ENCODE results near the gene GPR161.

GPR161 gene

GRCh38 chr1:168099337-168099801 lies 37.4 kb downstream of the GPR161 start:
- no peak overlapping the region for H3K4me3 ChIP-seq (ENCODE audit: low read depth, low read length)
- DNase-seq (ENCODE audit: low read depth, low spot score): no peak
- TF ChIP-seq CTCF (IDR thresholded peaks at IDR 0.05; ENCODE audit: insufficient read depth, low read length, missing control alignments): no peak
- POLR2A ChIA-PET: no interaction called here
- CTCF ChIA-PET: interaction anchor here (18.3 kb wide), 1 partner anchor 15 kb away, joined by 237 read pairs; no protein-coding TSS in a partner anchor

GRCh38 chr1:168098534-168099320 lies 38.0 kb downstream of the GPR161 start:
- POLR2A ChIA-PET: no interaction called here

GRCh38 chr1:168097921-168098528 lies 38.7 kb downstream of the GPR161 start:
- no peak overlapping the region for H3K4me3 ChIP-seq (ENCODE audit: low read depth, low read length)
- POLR2A ChIA-PET: no interaction called here
- DNase-seq (ENCODE audit: low read depth, low spot score): no peak
- TF ChIP-seq CTCF (IDR thresholded peaks at IDR 0.05; ENCODE audit: insufficient read depth, low read length, missing control alignments): no peak
- CTCF ChIA-PET: interaction anchor here (18.3 kb wide), 1 partner anchor 14 kb away, joined by 237 read pairs; no protein-coding TSS in a partner anchor

More at GRCh38 chr1:168098534-168099320, 38.0 kb downstream of the GPR161 start:
- TF ChIP-seq CTCF (IDR thresholded peaks at IDR 0.05; ENCODE audit: insufficient read depth, low read length, missing control alignments): no peak
- DNase-seq (ENCODE audit: low read depth, low spot score): no peak
- CTCF ChIA-PET: interaction anchor here (18.3 kb wide), 1 partner anchor 15 kb away, joined by 237 read pairs; no protein-coding TSS in a partner anchor
- no peak overlapping the region for H3K4me3 ChIP-seq (ENCODE audit: low read depth, low read length)

GRCh38 chr1:168096296-168097165 lies 40.2 kb downstream of the GPR161 start:
- TF ChIP-seq CTCF (IDR thresholded peaks at IDR 0.05; ENCODE audit: insufficient read depth, low read length, missing control alignments): no peak
- H3K4me3 ChIP-seq (ENCODE audit: low read depth, low read length): no peak overlapping the region
- ChIA-PET CTCF (interaction anchor here (1.2 to 18.3 kb wide), 2 partner anchors 12 to 45 kb away, joined by 3 to 237 read pairs; no protein-coding TSS in a partner anchor), POLR2A (no interaction called here)
- no peak for DNase-seq (ENCODE audit: low read depth, low spot score)

GRCh38 chr1:168095476-168095875 lies 41.3 kb downstream of the GPR161 start:
- no peak for TF ChIP-seq CTCF (IDR thresholded peaks at IDR 0.05; ENCODE audit: insufficient read depth, low read length, missing control alignments)
- no peak overlapping the region for H3K4me3 ChIP-seq (ENCODE audit: low read depth, low read length)
- CTCF ChIA-PET: interaction anchor here (1.2 to 18.3 kb wide), 2 partner anchors 11 to 46 kb away, joined by 3 to 237 read pairs; no protein-coding TSS in a partner anchor
- POLR2A ChIA-PET: no interaction called here
- DNase-seq (ENCODE audit: low read depth, low spot score): no peak
